Chondrocyte (in vitro differentiated cells): ENCODE data around the gene ZNF436. TPM values are rescaled to one million over a fixed set of nuclear protein-coding genes. Genes with fewer than 3 reads are reported as not detected.

Experiments
- DNase-seq: peaks from one replicate; pipeline ENCODE4 v3.0.0; 2021; ENCODE audit warnings: mixed read lengths, low spot score
- H3K27ac Mint-ChIP-seq: one replicate; pipeline ENCODE4 v1.8.0; 2021; ENCODE audit warnings: mild to moderate bottlenecking, moderate library complexity, mixed read lengths; ENCODE audit not compliant: unreplicated experiment
- H3K27me3 Mint-ChIP-seq: 2 replicates; pipeline ENCODE4 v1.8.0; 2021; ENCODE audit warnings: low read depth, mixed read lengths
- H3K36me3 Mint-ChIP-seq: 2 replicates; pipeline ENCODE4 v1.8.0; 2021; ENCODE audit warnings: low read depth, mixed read lengths
- H3K4me1 Mint-ChIP-seq: 2 replicates; pipeline ENCODE4 v1.8.0; 2021; ENCODE audit warnings: low read depth, mild to moderate bottlenecking, mixed read lengths
- H3K4me3 Mint-ChIP-seq: one replicate; pipeline ENCODE4 v1.8.0; 2021; ENCODE audit warnings: mild to moderate bottlenecking, moderate library complexity, mixed read lengths; ENCODE audit not compliant: unreplicated experiment
- H3K9me3 Mint-ChIP-seq: 2 replicates; pipeline ENCODE4 v1.8.0; 2021; ENCODE audit warnings: low read depth, mixed read lengths
- total RNA-seq: library from RNA; stranded (reverse); gene quantifications from 3 replicates; pipeline ENCODE4 v1.2.1, GENCODE V29; 2021
- TF ChIP-seq, protein P1 (sequence below): fragments of 200-600 bp; sonication (generic); IDR thresholded peaks from 2 replicates; pipeline ENCODE4 v1.5.0; 2021; ENCODE audit warnings: antibody characterized with exemption, mild to moderate bottlenecking, moderate library complexity

ZNF436 gene
- total RNA-seq, 1 donor from 2014 or later, result 17.0 TPM

DNA sequence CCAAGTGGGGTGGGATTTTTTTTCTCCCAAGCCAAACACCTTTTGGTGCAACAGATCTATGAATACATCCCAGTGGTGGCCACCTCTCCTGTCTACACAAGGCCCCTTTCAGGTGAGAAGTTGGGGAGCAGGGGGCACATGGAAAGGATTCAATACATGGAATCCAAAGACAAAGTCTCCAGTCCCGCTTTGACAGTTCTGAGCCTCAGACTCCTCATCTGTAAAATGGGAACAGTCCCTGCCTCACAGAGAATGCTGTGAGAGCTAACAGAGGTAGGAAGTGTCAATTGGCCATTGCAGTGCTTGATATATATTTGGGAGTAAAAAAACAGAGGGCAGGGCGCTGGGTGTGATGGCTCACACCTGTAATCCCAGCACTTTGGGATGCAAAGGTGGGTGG is 26.7 kb upstream of the ZNF436 start:
- Mint-ChIP-seq H3K9me3 (no peaks in the 10 kb centered on the region), H3K4me3 (no peak overlapping the region), H3K27ac (no peak overlapping the region), H3K36me3 (peaks cover 3% of the 10 kb centered on the region), H3K4me1 (peaks cover 7% of the 10 kb centered on the region), H3K27me3 (no peaks in the 10 kb centered on the region)
- DNase-seq, result no peak
- TF ChIP-seq, protein P1, sequence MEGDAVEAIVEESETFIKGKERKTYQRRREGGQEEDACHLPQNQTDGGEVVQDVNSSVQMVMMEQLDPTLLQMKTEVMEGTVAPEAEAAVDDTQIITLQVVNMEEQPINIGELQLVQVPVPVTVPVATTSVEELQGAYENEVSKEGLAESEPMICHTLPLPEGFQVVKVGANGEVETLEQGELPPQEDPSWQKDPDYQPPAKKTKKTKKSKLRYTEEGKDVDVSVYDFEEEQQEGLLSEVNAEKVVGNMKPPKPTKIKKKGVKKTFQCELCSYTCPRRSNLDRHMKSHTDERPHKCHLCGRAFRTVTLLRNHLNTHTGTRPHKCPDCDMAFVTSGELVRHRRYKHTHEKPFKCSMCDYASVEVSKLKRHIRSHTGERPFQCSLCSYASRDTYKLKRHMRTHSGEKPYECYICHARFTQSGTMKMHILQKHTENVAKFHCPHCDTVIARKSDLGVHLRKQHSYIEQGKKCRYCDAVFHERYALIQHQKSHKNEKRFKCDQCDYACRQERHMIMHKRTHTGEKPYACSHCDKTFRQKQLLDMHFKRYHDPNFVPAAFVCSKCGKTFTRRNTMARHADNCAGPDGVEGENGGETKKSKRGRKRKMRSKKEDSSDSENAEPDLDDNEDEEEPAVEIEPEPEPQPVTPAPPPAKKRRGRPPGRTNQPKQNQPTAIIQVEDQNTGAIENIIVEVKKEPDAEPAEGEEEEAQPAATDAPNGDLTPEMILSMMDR, result no peak

DNA sequence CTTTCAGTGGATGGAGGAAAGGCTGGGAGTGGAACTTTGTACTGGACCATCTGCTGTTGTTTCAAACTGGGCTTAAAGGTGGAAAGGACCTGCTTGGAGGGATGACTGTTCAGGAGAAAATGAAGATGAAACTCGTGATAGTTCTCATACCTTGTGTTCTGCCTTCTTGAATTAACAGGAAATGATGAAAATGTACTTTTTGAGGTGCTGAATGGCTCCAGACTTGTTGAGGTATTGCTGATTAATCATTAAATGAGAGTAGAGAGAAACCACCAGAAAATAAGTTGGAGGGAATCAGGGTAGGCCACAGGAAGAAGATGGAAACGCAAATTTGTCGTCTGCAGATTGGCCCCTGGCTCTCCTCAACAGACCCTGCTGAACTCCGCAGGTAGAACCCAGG is 26.2 kb upstream of the ZNF436 start:
- no peak overlapping the region for H3K27ac Mint-ChIP-seq
- DNase-seq, result no peak
- H3K27me3 Mint-ChIP-seq, result no peaks in the 10 kb centered on the region
- no peaks in the 10 kb centered on the region for H3K9me3 Mint-ChIP-seq
- TF ChIP-seq, protein P1, result no peak
- H3K4me1 Mint-ChIP-seq, result peaks cover 2% of the 10 kb centered on the region
- no peak overlapping the region for H3K4me3 Mint-ChIP-seq
- H3K36me3 Mint-ChIP-seq, result peaks cover 3% of the 10 kb centered on the region

DNA sequence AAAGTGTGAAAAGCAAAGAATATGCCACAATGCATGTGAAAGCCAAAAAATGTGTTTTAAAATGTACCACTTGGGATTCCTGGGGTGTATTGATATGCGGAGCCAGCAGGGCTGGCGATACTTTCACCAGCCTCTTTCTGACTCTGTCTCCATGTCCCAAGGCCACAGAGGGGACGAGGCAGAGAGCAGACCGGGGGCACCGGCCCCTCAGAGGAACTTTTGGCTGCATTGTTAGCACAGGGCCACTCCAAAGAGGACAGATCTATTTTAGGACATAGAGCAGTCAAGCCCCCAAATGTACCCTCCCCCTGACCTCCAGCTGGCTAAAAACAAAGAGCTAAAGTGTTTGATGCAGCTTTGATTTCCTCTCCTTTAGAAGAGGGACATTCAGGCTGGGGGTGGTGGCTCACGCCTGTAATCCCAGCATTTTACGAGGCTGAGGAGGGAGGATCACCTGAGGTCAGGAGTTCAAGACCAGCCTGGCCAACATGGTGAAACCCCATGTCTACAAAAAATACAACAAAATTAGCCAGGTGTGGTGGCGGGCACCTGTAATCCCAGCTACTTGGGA is 25.6 kb upstream of the ZNF436 start:
- no peak overlapping the region for H3K4me3 Mint-ChIP-seq
- peaks cover 3% of the 10 kb centered on the region for H3K36me3 Mint-ChIP-seq
- no peaks in the 10 kb centered on the region for H3K9me3 Mint-ChIP-seq
- H3K27me3 Mint-ChIP-seq, result no peaks in the 10 kb centered on the region
- peak overlapping the region; percentile 83 for H3K27ac Mint-ChIP-seq
- peaks cover 5% of the 10 kb centered on the region for H3K4me1 Mint-ChIP-seq
- DNase-seq, result no peak
- TF ChIP-seq, protein P1, result no peak

DNA sequence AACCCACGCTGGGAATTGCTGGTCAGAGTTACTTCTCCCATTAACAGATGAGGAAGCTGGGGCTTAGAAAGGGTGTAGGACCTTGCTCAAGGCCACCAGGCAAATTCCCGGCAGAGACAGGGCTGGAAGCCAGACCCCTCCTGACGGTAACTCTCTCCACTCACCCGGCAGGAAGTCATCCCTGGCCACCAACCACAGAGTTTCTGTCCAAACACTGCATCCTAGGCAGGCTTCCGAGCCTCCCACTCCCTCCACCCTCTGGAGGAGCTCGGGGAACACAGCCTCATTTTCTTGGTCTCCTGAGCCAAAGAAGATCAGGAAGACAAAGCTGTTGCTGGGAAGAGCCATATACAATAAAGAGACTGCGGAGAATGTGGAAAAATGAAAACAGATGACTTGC is 25.0 kb upstream of the ZNF436 start:
- Mint-ChIP-seq H3K4me1 (peaks cover 5% of the 10 kb centered on the region), H3K36me3 (peaks cover 3% of the 10 kb centered on the region), H3K9me3 (no peaks in the 10 kb centered on the region), H3K27me3 (no peaks in the 10 kb centered on the region), H3K27ac (peak overlapping the region; percentile 83), H3K4me3 (no peak overlapping the region)
- no peak for DNase-seq
- TF ChIP-seq, protein P1, result peak; percentile 37

DNA sequence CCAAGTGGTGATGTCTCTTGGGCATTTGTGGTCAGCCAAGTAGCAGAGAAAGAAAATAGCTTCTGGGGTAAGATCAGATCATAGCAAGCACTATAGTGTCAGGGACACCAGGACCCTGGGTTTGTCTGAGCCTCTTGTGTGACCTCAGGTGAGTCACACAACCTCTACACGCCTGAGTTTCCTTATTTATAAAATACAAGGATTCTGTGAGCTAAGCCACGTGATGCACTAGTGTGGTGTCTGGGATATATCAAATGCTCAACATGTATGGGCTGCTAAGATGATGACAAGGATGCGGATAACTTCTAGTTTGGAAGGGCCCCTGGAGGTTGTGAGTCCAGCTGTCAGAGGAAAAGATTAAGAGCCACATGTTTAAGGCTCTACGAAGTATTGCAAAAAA is 24.5 kb upstream of the ZNF436 start:
- peaks cover 3% of the 10 kb centered on the region for H3K36me3 Mint-ChIP-seq
- no peak overlapping the region for H3K4me3 Mint-ChIP-seq
- no peaks in the 10 kb centered on the region for H3K9me3 Mint-ChIP-seq
- no peaks in the 10 kb centered on the region for H3K27me3 Mint-ChIP-seq
- TF ChIP-seq, protein P1, result no peak
- peak overlapping the region; percentile 83 for H3K27ac Mint-ChIP-seq
- peaks cover 5% of the 10 kb centered on the region for H3K4me1 Mint-ChIP-seq
- DNase-seq, result no peak
